Measurements from ENCODE around the gene LRTM2.

LRTM2 gene

GRCh38 chr12:1844223-1844622 is 23.9 kb downstream of the LRTM2 start:
- no peak for DNase-seq

DNA sequence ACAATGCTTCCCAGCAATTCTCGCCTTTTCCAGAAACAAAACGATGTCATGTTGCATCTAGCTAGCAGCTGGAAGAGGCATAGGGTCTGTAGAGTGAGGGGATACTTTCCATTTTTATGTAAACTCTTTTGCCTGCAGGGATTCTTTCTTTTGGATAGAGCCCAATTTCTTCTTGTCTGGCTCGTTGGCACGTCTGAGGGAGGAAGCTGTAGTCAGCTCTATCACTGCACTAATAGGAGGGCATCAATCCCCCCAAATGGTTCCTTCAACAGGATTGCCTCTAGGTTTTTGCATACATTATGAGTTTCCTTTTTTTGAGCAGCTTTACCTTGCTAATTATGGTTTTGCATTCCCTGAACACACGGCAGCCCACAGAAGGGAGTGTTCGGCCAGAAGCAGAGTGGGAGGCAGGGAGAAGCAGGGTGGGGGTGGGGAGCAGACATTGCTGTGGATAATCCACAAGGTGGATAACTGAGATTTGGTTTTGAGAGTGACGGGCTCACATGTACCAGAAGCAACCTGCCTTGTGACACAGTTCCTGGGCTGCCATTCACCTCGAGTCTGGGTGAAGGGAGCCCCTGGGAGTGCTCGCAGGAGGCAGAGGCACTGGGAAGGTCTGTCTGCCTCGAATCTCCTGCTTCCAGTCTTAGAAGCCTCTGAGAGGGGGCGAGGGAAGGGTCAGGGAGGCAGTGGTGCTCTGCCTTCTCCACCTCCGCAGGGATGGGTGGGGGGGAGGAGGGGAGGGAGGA is 24.5 kb downstream of the LRTM2 start:
- DNase-seq: no peak

GRCh38 chr12:1845427-1845826 is 25.1 kb downstream of the LRTM2 start:
- no peak for DNase-seq

DNA sequence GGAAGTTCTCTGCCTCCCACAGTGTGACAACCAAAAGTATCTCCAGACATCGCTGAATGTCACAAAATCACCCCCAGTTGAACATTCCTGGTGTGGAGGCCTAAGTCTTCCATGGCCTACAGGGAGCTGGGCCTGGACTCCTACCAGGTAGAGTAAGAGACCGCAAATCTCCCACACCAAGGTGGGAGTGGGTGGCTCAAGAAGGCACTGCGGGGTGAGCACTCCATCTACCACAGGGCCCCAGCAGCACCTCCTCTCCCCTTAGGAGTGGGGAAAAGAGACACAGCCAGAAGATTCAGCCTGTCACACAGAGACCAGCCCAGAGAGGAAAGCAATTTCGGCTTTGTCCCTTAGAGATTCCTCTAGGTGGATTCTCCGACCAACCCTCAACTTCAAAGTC is 25.5 kb downstream of the LRTM2 start:
- DNase-seq: no peak

- DNase-seq: no peak
Measured at GRCh38 chr12:1846421-1847405, 26.3 kb downstream of the LRTM2 start.

- no peak for DNase-seq
Measured at GRCh38 chr12:1847411-1847810, 27.0 kb downstream of the LRTM2 start.

DNA sequence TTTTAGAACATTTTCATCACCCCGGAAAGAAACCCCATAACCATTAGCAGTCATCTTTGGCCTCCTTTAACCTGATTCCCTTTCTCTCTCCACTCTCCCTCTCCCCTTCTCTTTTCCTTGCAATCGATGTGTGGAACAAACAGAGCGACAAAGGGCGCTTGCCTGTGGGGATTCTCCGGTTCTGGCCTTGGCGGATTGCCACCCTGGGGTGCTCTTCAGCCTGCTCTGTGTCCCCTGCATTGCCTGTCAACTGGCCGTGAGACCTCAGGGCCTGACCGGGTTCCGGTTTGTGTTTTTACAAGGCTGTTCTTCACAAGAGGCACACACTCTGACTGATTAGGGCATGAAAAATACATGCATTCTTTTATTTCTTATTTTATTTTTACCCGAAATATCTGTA is 27.8 kb downstream of the LRTM2 start:
- no peak for DNase-seq

GRCh38 chr12:1848745-1849144 is 28.4 kb downstream of the LRTM2 start:
- DNase-seq: no peak

DNA sequence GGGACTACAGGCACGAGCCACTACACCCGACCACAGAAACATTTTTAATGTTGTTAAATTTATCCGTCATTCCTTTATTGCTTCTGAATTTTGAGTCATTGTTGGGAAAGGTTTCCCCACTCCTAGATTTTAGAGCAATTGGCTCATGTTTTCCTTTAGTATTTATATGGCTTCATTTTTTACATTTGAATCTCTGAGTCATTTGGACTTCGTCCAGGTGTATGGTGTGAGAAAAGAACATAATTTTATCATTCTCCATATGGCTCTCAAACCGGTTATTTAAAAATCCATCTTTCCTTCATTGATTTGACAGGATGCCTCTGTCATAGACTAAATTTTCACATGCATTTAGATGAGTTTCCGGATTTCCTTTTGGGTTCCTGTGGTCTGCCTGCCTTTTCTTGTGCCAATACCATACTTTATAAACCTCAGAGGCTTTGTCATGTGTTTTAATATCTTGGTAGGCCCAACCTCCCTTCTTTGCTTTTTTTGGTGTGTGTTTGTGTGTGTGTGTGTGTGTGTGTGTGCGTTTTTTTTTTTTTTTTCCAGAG is 30.9 kb downstream of the LRTM2 start:
- DNase-seq: no peak

DNA sequence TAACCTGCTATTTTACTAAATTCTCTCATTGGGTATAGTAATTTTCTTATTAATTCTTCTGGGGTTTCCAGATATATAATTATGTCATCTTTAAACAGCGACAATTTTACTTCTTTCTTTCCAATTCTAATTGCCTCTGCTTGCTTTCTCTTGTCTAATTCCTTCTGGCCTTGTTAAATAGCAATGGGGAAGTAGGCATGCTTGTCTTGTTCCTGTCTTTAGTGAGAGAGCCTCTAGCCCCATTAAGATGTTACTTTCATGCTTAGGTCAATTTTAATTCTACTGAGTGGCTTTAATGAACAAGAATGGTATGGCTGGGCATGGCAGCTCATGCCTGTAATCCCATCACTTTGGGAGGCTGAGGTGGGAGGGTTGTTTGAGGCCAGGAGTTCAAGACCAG is 31.7 kb downstream of the LRTM2 start:
- DNase-seq: no peak

GRCh38 chr12:1853716-1854115 is 33.4 kb downstream of the LRTM2 start:
- no peak for DNase-seq

DNA sequence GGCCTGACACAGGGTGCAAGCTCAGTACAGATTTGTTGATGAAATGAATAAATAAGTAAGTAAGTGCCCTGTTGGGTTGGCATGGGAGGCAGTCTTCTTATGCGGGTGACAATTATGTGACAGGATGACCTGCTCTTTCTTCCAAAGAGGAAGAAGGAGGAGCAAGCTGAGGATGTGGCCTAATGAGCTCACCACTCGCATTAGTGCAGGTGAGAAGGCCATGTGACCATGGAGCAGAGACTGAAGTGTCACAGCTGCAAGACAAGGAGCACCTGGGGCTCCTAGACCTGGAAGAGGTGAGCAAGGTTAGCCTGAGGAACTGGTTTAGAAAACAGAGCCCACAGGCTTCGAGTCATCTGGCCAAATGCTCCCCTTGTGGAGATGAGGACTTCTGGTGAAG is 34.9 kb downstream of the LRTM2 start:
- DNase-seq: no peak

- no peak for DNase-seq
Measured at GRCh38 chr12:1857086-1857485, 36.7 kb downstream of the LRTM2 start.

DNA sequence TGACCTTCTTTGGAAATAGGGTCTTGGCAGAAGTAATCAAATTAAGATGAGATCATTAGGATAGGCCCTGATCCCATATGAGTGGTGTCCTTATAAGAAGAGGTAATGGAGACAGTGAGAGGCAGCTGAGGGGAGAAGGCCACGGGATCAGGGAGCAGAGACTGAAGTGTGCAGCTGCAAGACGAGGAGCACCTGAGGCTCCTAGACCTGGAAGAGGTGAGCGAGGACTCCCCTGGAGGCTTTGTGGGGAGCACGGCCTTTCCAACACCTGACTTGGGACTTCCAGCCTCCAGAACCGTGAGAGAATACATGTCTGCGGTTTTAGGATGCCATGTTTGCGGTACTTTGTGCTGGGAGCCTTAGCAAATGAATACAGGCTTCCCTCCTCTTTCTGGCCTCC is 37.5 kb downstream of the LRTM2 start:
- no peak for DNase-seq

GRCh38 chr12:1858456-1858855 is 38.1 kb downstream of the LRTM2 start:
- no peak for DNase-seq

GRCh38 chr12:1859643-1860042 is 39.3 kb downstream of the LRTM2 start:
- no peak for DNase-seq

DNA sequence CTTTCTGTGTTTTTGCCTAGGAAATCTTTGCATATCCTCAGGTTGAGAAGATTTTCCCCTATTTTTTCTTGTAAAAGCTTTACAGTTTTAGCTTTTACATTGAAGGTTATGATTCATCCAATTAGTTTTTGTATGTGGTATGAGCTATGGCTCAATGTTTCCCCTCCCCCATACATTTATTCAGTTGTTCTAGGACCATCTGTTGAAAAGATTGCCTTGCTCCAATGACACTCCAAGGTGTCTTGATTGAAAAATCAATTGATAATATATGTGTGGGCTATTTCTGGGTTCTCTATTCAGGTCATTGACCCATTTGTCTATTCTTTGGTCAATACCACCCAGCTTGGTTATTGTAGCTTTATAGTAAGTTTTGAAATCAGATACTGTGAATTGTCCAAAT is 42.6 kb downstream of the LRTM2 start:
- no peak for DNase-seq

GRCh38 chr12:1863823-1864222 is 43.5 kb downstream of the LRTM2 start:
- DNase-seq: no peak

- no peak for DNase-seq
Measured at GRCh38 chr12:1864456-1864855, 44.1 kb downstream of the LRTM2 start.

GRCh38 chr12:1864867-1865266 is 44.5 kb downstream of the LRTM2 start:
- DNase-seq: no peak

- no peak for DNase-seq
Measured at GRCh38 chr12:1865284-1865866, 45.0 kb downstream of the LRTM2 start.

GRCh38 chr12:1869145-1869544 is 48.8 kb downstream of the LRTM2 start:
- DNase-seq: no peak

DNA sequence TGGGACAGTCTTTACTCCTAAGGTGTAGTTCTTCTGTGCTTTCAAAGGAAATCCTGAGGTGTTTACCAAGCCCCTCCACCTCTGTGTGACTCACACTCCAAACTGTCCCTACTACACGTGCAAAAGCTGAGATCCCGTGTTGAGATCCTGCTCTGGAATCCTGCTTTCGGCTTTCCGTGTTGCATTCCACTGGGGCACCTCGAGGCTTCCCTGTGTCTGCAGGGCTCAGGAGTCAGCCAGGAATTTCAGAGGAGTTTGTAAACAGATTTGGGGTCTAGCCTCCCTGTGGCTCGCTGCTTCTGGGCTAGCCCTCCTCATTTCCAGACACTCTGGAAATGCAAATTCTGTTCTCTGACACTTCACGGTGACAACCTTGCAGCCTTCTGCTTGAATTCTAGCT is 49.7 kb downstream of the LRTM2 start:
- DNase-seq: no peak
